GM12874 (cell line): ENCODE results near the gene IKZF5.

ENCODE experiments used
- CTCF ChIP-seq: IDR thresholded peaks from 2 replicates; pipeline ENCODE4 v1.5.1; 2011; ENCODE audit warnings: low read depth, mild to moderate bottlenecking, control low read depth, low read length, moderate library complexity; ENCODE audit not compliant: insufficient read depth

The IKZF5 gene

GRCh38 chr10:122953902-122954730, 54.5 kb downstream of the IKZF5 start, which contains the start of gene C10orf88:
C10orf88 (minus strand) TSS chr10:122954227; CDS start chr10:122954178, 49 bp downstream.
- no peak for TF ChIP-seq CTCF

DNA sequence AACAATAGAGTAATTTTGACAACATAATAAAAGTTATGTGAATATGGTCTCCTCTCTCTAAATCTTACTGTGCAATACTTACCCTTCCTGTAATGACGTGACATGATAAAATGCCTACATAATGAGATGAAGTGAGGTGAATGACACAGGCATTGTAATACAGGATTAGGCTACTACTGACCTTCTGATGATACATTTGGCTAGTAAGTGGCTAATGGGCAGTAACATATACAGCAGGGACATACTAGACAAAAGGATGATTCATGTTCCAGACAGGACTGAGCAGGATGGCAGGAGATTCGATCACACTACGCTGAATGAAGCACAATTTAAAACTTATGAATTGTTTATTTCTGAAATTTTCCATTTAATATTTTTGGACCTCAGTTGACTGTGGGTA, 59.3 kb downstream of the IKZF5 start:
- no peak for TF ChIP-seq CTCF
